H9 (cell line): Measurements from ENCODE around the gene IRF2BP2. TPM values are rescaled to one million over a fixed set of nuclear protein-coding genes. Genes with fewer than 3 reads are reported as not detected.

Source experiments
- DNase-seq: peaks from one replicate; pipeline ENCODE4 v3.0.0-alpha.2; 2017
- H2AFZ ChIP-seq: one replicate; pipeline ENCODE4 v1.6.1; 2013; ENCODE audit warnings: mild to moderate bottlenecking, low read length, control low read depth, moderate library complexity
- H2AK5ac ChIP-seq: 2 replicates; pipeline ENCODE4 v1.6.1; 2013; ENCODE audit warnings: low read length, control low read depth, mixed read lengths; ENCODE audit not compliant: insufficient read length
- H2BK120ac ChIP-seq: one replicate; pipeline ENCODE4 v1.6.1; 2013; ENCODE audit warnings: low read depth, mild to moderate bottlenecking, low read length, control low read depth, inconsistent platforms; ENCODE audit not compliant: poor library complexity, severe bottlenecking
- H2BK12ac ChIP-seq: 2 replicates; pipeline ENCODE4 v1.6.1; 2013; ENCODE audit warnings: low read length, control low read depth, mixed read lengths, low read depth; ENCODE audit not compliant: insufficient read length
- H2BK15ac ChIP-seq: 2 replicates; pipeline ENCODE4 v1.6.1; 2013; ENCODE audit warnings: low read depth, low read length, control low read depth
- H2BK20ac ChIP-seq: one replicate; pipeline ENCODE4 v1.6.1; 2013; ENCODE audit warnings: low read depth, mild to moderate bottlenecking, low read length, control low read depth, inconsistent platforms; ENCODE audit not compliant: poor library complexity, severe bottlenecking
- H2BK5ac ChIP-seq: 2 replicates; pipeline ENCODE4 v1.6.1; 2013; ENCODE audit warnings: low read length, control low read depth, mixed read lengths; ENCODE audit not compliant: insufficient read length
- H3K14ac ChIP-seq: 2 replicates; pipeline ENCODE4 v1.6.1; 2013; ENCODE audit warnings: low read length, control low read depth; ENCODE audit not compliant: insufficient read depth
- H3K18ac ChIP-seq: 2 replicates; pipeline ENCODE4 v1.6.1; 2013; ENCODE audit warnings: low read depth, mild to moderate bottlenecking, mixed read lengths, low read length, control low read depth; ENCODE audit not compliant: insufficient read length
- H3K23ac ChIP-seq: 2 replicates; pipeline ENCODE4 v1.6.1; 2013; ENCODE audit warnings: low read length, control low read depth, mixed read lengths, low read depth; ENCODE audit not compliant: insufficient read length
- H3K23me2 ChIP-seq: 2 replicates; pipeline ENCODE4 v1.6.1; 2013; ENCODE audit warnings: low read depth, mild to moderate bottlenecking, mixed read lengths, low read length, control low read depth; ENCODE audit not compliant: insufficient read length, poor library complexity, severe bottlenecking
- H3K27ac ChIP-seq: 2 replicates; pipeline ENCODE4 v1.5.1; 2013; ENCODE audit warnings: low read length, control low read depth, mixed read lengths, low read depth; ENCODE audit not compliant: insufficient read length
- H3K27me3 ChIP-seq: 2 replicates; pipeline ENCODE4 v1.6.1; 2013; ENCODE audit warnings: low read length, control low read depth, inconsistent platforms; ENCODE audit not compliant: insufficient read depth
- H3K4ac ChIP-seq: 2 replicates; pipeline ENCODE4 v1.6.1; 2013; ENCODE audit warnings: low read depth, mild to moderate bottlenecking, control low read depth, inconsistent platforms, low read length, moderate library complexity
- H3K4me1 ChIP-seq: 2 replicates; pipeline ENCODE4 v1.6.1; 2013; ENCODE audit warnings: low read length, control low read depth, inconsistent platforms; ENCODE audit not compliant: insufficient read depth
- H3K4me2 ChIP-seq: 2 replicates; pipeline ENCODE4 v1.6.1; 2013; ENCODE audit warnings: low read length, control low read depth, mixed read lengths; ENCODE audit not compliant: insufficient read length, insufficient read depth
- H3K56ac ChIP-seq: 2 replicates; pipeline ENCODE4 v1.6.1; 2013; ENCODE audit warnings: low read depth, mild to moderate bottlenecking, mixed read lengths, low read length, control low read depth; ENCODE audit not compliant: insufficient read length
- H3K79me1 ChIP-seq: 2 replicates; pipeline ENCODE4 v1.6.1; 2013; ENCODE audit warnings: low read depth, mild to moderate bottlenecking, moderate library complexity, low read length, control low read depth, inconsistent platforms; ENCODE audit not compliant: insufficient read depth, poor library complexity, severe bottlenecking
- H3K79me2 ChIP-seq: 2 replicates; pipeline ENCODE4 v1.6.1; 2013; ENCODE audit warnings: low read length, control low read depth, inconsistent platforms; ENCODE audit not compliant: insufficient read depth
- H3K9ac ChIP-seq: 2 replicates; pipeline ENCODE4 v1.6.1; 2013; ENCODE audit warnings: low read length, control low read depth, mixed read lengths; ENCODE audit not compliant: insufficient read length; ENCODE audit errors: extremely low read depth
- H3K9me3 ChIP-seq: one replicate; pipeline ENCODE4 v1.6.1; 2013; ENCODE audit warnings: low read depth, low read length, inconsistent platforms; ENCODE audit not compliant: control insufficient read depth
- H3T11ph ChIP-seq: one replicate; pipeline ENCODE4 v1.6.1; 2013; ENCODE audit warnings: mild to moderate bottlenecking, low read length, control low read depth, inconsistent platforms
- H4K20me1 ChIP-seq: one replicate; pipeline ENCODE4 v1.6.1; 2013; ENCODE audit not compliant: control insufficient read depth, insufficient read length, insufficient read depth
- H4K5ac ChIP-seq: 2 replicates; pipeline ENCODE4 v1.6.1; 2013; ENCODE audit warnings: low read depth, mild to moderate bottlenecking, mixed read lengths, low read length, control low read depth; ENCODE audit not compliant: insufficient read length
- H4K8ac ChIP-seq: replicated peaks from 2 replicates; pipeline ENCODE4 v1.6.1; 2013; ENCODE audit warnings: low read length, control low read depth, mixed read lengths, low read depth; ENCODE audit not compliant: insufficient read length
- H4K91ac ChIP-seq: 2 replicates; pipeline ENCODE4 v1.6.1; 2013; ENCODE audit warnings: low read depth, mild to moderate bottlenecking, moderate library complexity, mixed read lengths, low read length, control low read depth; ENCODE audit not compliant: insufficient read length
- H3K27ac Mint-ChIP-seq, 3 experiments: 2 replicates in 2 of 3; 3 replicates in 1 of 3; pipeline ENCODE4 v1.8.0; 2020 to 2021; ENCODE audit warnings: mixed read lengths in 3 of 3, mild to moderate bottlenecking in 1 of 3, moderate library complexity in 1 of 3
- H3K27me3 Mint-ChIP-seq: 2 replicates; pipeline ENCODE4 v1.8.0; 2021; ENCODE audit warnings: low read depth, mild to moderate bottlenecking, moderate library complexity, mixed read lengths
- H3K36me3 Mint-ChIP-seq, 3 experiments: 2 replicates in 2 of 3; 3 replicates in 1 of 3; pipeline ENCODE4 v1.8.0; 2020 to 2021; ENCODE audit warnings: low read depth in 3 of 3, mixed read lengths in 3 of 3; ENCODE audit not compliant: insufficient read depth in 1 of 3
- H3K4me1 Mint-ChIP-seq, 2 experiments: 2 replicates each; pipeline ENCODE4 v1.8.0; 2020; ENCODE audit warnings: mixed read lengths in 2 of 2
- H3K4me3 Mint-ChIP-seq, 2 experiments: 2 replicates in 1 of 2; 3 replicates in 1 of 2; pipeline ENCODE4 v1.8.0; 2020 to 2021; ENCODE audit warnings: mild to moderate bottlenecking in 2 of 2, mixed read lengths in 2 of 2, moderate library complexity in 1 of 2
- H3K9me3 Mint-ChIP-seq, 2 experiments: 2 replicates in 1 of 2; 3 replicates in 1 of 2; pipeline ENCODE4 v1.8.0; 2020; ENCODE audit warnings: mild to moderate bottlenecking in 2 of 2, mixed read lengths in 2 of 2, moderate library complexity in 1 of 2
- CTCF ChIP-seq: fragments of 200-600 bp; sonication (generic); conservative IDR thresholded peaks from 3 replicates; pipeline ENCODE4 v1.8.0; 2021; ENCODE audit warnings: antibody characterized with exemption, mild to moderate bottlenecking
- WGBS: extraction: QIAGEN DNeasy Blood & Tissue Kit; methylation state at CpG from one replicate; pipeline ENCODE4 v1.1.7; 2013; ENCODE audit warnings: missing lambda C conversion rate, low lambda C conversion rate, mixed read lengths; ENCODE audit not compliant: insufficient read length; ENCODE audit errors: extremely low coverage; 5-methylcytosine and 5-hydroxymethylcytosine counted together
- total RNA-seq: library from RNA; stranded (reverse); gene quantifications from 2 replicates; pipeline ENCODE4 v1.2.1, GENCODE V29; 2021

IRF2BP2 gene
- total RNA-seq, 1 experiment from 2014 or later: 80.2 TPM

GRCh38 chr1:234556245-234556943, 53.6 kb downstream of the IRF2BP2 start:
- no peak for TF ChIP-seq CTCF
- no peak for DNase-seq
- no peak overlapping the region for H3K27ac Mint-ChIP-seq

More at GRCh38 chr1:234556245-234556943, 53.6 kb downstream of the IRF2BP2 start:
- H4K5ac ChIP-seq: no peak overlapping the region
- H3K79me1 ChIP-seq: no peaks in the 10 kb centered on the region
- no CpG with 5 or more reads among the region's 4 CpGs for WGBS
- no peak overlapping the region for H4K91ac ChIP-seq
- H3K4me3 Mint-ChIP-seq: no peak overlapping the region
- no peak overlapping the region for H4K8ac ChIP-seq
- no peak overlapping the region for H3K14ac ChIP-seq
- H3K4me1 Mint-ChIP-seq: peaks cover 8 to 12% of the 10 kb centered on the region in 2 experiments
- H3K9ac ChIP-seq: no peak overlapping the region
- no peak overlapping the region for H2BK120ac ChIP-seq
- H3K27me3 ChIP-seq: no peaks in the 10 kb centered on the region
- H3K18ac ChIP-seq: no peak overlapping the region
- no peaks in the 10 kb centered on the region for H3K27me3 Mint-ChIP-seq
- no peaks in the 10 kb centered on the region for H4K20me1 ChIP-seq
- no peak overlapping the region for H3K4me2 ChIP-seq
- H3K9me3 Mint-ChIP-seq: no peaks in the 10 kb centered on the region; a peak in 1 of 5 replicates
- H3K4me1 ChIP-seq: no peaks in the 10 kb centered on the region
- no peak overlapping the region for H3K4ac ChIP-seq
- no peak overlapping the region for H3K27ac ChIP-seq
- H2BK5ac ChIP-seq: no peak overlapping the region
- no peak overlapping the region for H2BK20ac ChIP-seq
- no peaks in the 10 kb centered on the region for H3K9me3 ChIP-seq
- no peak overlapping the region for H3K56ac ChIP-seq
- no peaks in the 10 kb centered on the region for H3K23me2 ChIP-seq
- no peak overlapping the region for H2BK12ac ChIP-seq
- H3K79me2 ChIP-seq: no peaks in the 10 kb centered on the region
- H2AK5ac ChIP-seq: no peak overlapping the region
- H2BK15ac ChIP-seq: no peak overlapping the region
- no peak overlapping the region for H2AFZ ChIP-seq
- no peak overlapping the region for H3T11ph ChIP-seq
- H3K36me3 Mint-ChIP-seq: no peaks in the 10 kb centered on the region; a peak in 1 of 7 replicates
- no peak overlapping the region for H3K23ac ChIP-seq
